SK-N-SH treated with all-trans-retinoic acid at 6 μM for 48 hours (cell line): ENCODE measurements around the gene NAALADL2.

ENCODE experiments used
- ARNTL ChIP-seq: fragments of 450-650 bp; formaldehyde crosslinking; IDR thresholded peaks from 2 replicates; pipeline ENCODE4 v1.5.0; 2020; ENCODE audit warnings: low read depth, mild to moderate bottlenecking, moderate library complexity, borderline replicate concordance
- BACH2 ChIP-seq: fragments of 250-450 bp; sonication (Bioruptor Pico); IDR thresholded peaks from 2 replicates; pipeline ENCODE4 v1.9.0; 2021; ENCODE audit warnings: mild to moderate bottlenecking, borderline replicate concordance
- GLIS3 ChIP-seq: fragments of 250-450 bp; sonication (Bioruptor Pico); IDR thresholded peaks from 2 replicates; pipeline ENCODE4 v1.5.0; 2020; ENCODE audit warnings: mild to moderate bottlenecking, moderate library complexity
- ISL1 ChIP-seq: fragments of 250-450 bp; sonication (Bioruptor Pico); IDR thresholded peaks from 2 replicates; pipeline ENCODE4 v2.1.2; 2022; ENCODE audit warnings: mild to moderate bottlenecking, moderate library complexity
- OSR1 ChIP-seq: fragments of 250-450 bp; sonication (Bioruptor Pico); IDR thresholded peaks from 2 replicates; pipeline ENCODE4 v1.8.0; 2022; ENCODE audit warnings: moderate library complexity, mild to moderate bottlenecking, inconsistent platforms
- TCF4 ChIP-seq: fragments of 250-450 bp; sonication (Bioruptor Pico); IDR thresholded peaks from 2 replicates; pipeline ENCODE4 v1.8.0; 2021; ENCODE audit warnings: mild to moderate bottlenecking, moderate library complexity, borderline replicate concordance
- ZFP3 ChIP-seq: fragments of 250-450 bp; sonication (Bioruptor Pico); IDR thresholded peaks from 2 replicates; pipeline ENCODE4 v1.5.0; 2020; ENCODE audit warnings: mild to moderate bottlenecking, moderate library complexity
- ZFP30 ChIP-seq: fragments of 450-650 bp; formaldehyde crosslinking; IDR thresholded peaks from 2 replicates; pipeline ENCODE4 v1.5.0; 2022; ENCODE audit warnings: mild to moderate bottlenecking, moderate library complexity
- ZNF565 ChIP-seq: fragments of 450-650 bp; formaldehyde crosslinking; conservative IDR thresholded peaks from 2 replicates; pipeline ENCODE4 v1.5.0; 2020; ENCODE audit warnings: low read depth, mild to moderate bottlenecking, moderate library complexity
- TF ChIP-seq, protein P1 (sequence below): fragments of 250-450 bp; sonication (Bioruptor Pico); IDR thresholded peaks from 2 replicates; pipeline ENCODE4 v1.5.1; 2020; ENCODE audit warnings: low read depth, mild to moderate bottlenecking, moderate library complexity
- TF ChIP-seq, protein P2 (sequence below): fragments of 250-450 bp; sonication (Bioruptor Pico); IDR thresholded peaks from 2 replicates; pipeline ENCODE4 v1.8.0; 2021; ENCODE audit warnings: low read depth, mild to moderate bottlenecking, moderate library complexity, borderline replicate concordance
- TF ChIP-seq, protein P3 (sequence below): fragments of 250-450 bp; sonication (Bioruptor Pico); IDR thresholded peaks from 2 replicates; pipeline ENCODE4 v1.8.0; 2020; ENCODE audit warnings: mild to moderate bottlenecking, moderate library complexity, borderline replicate concordance

DNA sequence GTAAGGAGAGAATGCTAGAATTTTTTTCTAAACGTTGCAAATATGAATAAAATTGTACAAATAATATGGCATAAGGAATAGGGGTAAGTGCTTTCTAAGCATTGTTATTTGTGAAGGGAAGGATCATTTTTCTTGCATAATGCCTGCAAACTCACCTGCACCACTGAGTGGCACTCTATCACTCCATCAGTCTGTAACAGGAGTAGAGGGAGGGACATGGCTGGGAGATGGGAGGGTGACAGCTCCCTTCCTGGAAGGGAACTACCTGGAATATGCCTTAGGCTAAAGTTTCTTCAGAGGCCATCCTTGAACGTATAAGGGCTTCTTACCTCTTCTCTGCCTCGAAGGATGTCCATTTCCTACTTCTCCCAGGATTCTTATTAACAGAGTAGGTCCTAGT, 3.0 kb downstream of the NAALADL2 start:
- no peak for TF ChIP-seq GLIS3 (CRISPR knock-in tag)
- no peak for TF ChIP-seq OSR1
- TF ChIP-seq, protein P1, sequence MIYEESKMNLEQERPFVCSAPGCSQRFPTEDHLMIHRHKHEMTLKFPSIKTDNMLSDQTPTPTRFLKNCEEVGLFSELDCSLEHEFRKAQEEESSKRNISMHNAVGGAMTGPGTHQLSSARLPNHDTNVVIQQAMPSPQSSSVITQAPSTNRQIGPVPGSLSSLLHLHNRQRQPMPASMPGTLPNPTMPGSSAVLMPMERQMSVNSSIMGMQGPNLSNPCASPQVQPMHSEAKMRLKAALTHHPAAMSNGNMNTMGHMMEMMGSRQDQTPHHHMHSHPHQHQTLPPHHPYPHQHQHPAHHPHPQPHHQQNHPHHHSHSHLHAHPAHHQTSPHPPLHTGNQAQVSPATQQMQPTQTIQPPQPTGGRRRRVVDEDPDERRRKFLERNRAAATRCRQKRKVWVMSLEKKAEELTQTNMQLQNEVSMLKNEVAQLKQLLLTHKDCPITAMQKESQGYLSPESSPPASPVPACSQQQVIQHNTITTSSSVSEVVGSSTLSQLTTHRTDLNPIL, result no peak
- TF ChIP-seq ISL1, result no peak
- TF ChIP-seq ZNF565 (CRISPR knock-in tag), result no peak
- TF ChIP-seq ZFP3, result no peak
- TF ChIP-seq BACH2 (CRISPR knock-in tag), result no peak
- TF ChIP-seq, protein P2, sequence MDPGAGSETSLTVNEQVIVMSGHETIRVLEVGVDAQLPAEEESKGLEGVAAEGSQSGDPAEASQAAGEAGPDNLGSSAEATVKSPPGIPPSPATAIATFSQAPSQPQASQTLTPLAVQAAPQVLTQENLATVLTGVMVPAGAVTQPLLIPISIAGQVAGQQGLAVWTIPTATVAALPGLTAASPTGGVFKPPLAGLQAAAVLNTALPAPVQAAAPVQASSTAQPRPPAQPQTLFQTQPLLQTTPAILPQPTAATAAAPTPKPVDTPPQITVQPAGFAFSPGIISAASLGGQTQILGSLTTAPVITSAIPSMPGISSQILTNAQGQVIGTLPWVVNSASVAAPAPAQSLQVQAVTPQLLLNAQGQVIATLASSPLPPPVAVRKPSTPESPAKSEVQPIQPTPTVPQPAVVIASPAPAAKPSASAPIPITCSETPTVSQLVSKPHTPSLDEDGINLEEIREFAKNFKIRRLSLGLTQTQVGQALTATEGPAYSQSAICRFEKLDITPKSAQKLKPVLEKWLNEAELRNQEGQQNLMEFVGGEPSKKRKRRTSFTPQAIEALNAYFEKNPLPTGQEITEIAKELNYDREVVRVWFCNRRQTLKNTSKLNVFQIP (CRISPR knock-in tag), result no peak
- TF ChIP-seq, protein P3, sequence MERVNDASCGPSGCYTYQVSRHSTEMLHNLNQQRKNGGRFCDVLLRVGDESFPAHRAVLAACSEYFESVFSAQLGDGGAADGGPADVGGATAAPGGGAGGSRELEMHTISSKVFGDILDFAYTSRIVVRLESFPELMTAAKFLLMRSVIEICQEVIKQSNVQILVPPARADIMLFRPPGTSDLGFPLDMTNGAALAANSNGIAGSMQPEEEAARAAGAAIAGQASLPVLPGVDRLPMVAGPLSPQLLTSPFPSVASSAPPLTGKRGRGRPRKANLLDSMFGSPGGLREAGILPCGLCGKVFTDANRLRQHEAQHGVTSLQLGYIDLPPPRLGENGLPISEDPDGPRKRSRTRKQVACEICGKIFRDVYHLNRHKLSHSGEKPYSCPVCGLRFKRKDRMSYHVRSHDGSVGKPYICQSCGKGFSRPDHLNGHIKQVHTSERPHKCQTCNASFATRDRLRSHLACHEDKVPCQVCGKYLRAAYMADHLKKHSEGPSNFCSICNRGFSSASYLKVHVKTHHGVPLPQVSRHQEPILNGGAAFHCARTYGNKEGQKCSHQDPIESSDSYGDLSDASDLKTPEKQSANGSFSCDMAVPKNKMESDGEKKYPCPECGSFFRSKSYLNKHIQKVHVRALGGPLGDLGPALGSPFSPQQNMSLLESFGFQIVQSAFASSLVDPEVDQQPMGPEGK (CRISPR knock-in tag), result no peak
- no peak for TF ChIP-seq ARNTL (CRISPR knock-in tag)
- TF ChIP-seq ZFP30 (CRISPR knock-in tag), result no peak
- TF ChIP-seq TCF4, result no peak
